ENCODE results near the gene CLIP1. TPM values are rescaled to one million over a fixed set of nuclear protein-coding genes. Genes with fewer than 3 reads are reported as not detected.

Gene CLIP1
- total RNA-seq, 1 experiment from 2014 or later: 42.9 TPM

DNA sequence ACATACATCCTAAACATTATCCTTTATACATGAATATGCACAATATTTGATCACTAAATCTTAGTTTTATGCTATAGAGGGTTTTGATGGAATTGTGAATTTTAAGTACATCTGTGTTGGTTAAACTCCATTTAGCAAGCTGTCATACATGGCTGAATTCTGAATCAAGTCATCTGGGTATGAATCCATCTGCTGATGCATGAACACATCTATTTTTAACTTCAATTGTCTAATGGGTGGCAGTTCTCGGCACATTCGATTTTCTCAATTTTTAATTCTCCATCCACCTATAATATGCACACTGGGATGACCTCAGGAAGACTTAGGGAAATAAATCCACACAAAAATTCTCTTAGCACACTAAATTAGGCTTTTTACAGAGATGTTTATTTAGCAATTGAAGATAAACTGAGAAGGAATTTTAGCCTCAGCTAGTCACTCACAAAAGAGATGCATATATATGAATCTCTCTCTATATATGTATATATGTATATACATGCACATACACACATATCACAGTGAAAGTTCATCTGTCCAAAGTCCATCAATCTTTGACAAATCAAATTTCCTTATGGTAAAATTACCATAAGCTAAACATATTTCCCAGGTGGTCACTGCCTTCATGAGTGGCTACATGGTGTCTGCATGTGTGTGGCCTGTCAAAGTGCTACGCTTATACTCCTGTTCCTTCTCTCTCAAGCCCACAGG, 111.7 kb downstream of the CLIP1 start:
- DNase-seq (ENCODE audit: low read depth, low spot score): no peak
- TF ChIP-seq EZH2phosphoT487 (IDR thresholded peaks at IDR 0.05; ENCODE audit: borderline replicate concordance) (no peak), ZNF274 (IDR thresholded peaks at IDR 0.05; ENCODE audit: low read depth, low read length) (no peak), POLR2AphosphoS5 (IDR thresholded peaks at IDR 0.05; ENCODE audit: low read depth, low read length) (no peak), EGR1 (IDR thresholded peaks at IDR 0.05; ENCODE audit: low read depth) (no peak), ELF1 (IDR thresholded peaks at IDR 0.05; ENCODE audit: borderline replicate concordance, low read depth) (no peak)
- TF ChIP-seq, protein P1, sequence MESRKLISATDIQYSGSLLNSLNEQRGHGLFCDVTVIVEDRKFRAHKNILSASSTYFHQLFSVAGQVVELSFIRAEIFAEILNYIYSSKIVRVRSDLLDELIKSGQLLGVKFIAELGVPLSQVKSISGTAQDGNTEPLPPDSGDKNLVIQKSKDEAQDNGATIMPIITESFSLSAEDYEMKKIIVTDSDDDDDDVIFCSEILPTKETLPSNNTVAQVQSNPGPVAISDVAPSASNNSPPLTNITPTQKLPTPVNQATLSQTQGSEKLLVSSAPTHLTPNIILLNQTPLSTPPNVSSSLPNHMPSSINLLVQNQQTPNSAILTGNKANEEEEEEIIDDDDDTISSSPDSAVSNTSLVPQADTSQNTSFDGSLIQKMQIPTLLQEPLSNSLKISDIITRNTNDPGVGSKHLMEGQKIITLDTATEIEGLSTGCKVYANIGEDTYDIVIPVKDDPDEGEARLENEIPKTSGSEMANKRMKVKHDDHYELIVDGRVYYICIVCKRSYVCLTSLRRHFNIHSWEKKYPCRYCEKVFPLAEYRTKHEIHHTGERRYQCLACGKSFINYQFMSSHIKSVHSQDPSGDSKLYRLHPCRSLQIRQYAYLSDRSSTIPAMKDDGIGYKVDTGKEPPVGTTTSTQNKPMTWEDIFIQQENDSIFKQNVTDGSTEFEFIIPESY (IDR thresholded peaks at IDR 0.05; ENCODE audit: extremely low read depth, insufficient replicate concordance, low read length): no peak
- TF ChIP-seq, protein P2, sequence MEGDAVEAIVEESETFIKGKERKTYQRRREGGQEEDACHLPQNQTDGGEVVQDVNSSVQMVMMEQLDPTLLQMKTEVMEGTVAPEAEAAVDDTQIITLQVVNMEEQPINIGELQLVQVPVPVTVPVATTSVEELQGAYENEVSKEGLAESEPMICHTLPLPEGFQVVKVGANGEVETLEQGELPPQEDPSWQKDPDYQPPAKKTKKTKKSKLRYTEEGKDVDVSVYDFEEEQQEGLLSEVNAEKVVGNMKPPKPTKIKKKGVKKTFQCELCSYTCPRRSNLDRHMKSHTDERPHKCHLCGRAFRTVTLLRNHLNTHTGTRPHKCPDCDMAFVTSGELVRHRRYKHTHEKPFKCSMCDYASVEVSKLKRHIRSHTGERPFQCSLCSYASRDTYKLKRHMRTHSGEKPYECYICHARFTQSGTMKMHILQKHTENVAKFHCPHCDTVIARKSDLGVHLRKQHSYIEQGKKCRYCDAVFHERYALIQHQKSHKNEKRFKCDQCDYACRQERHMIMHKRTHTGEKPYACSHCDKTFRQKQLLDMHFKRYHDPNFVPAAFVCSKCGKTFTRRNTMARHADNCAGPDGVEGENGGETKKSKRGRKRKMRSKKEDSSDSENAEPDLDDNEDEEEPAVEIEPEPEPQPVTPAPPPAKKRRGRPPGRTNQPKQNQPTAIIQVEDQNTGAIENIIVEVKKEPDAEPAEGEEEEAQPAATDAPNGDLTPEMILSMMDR (IDR thresholded peaks at IDR 0.05 in 2 of 3, conservative IDR thresholded peaks at IDR 0.05 in 1 of 3; ENCODE audit: borderline replicate concordance in 1 of 3, insufficient read depth in 1 of 3, low read depth in 2 of 3, low read length in 2 of 3): no peak
- TF ChIP-seq, protein P3, sequence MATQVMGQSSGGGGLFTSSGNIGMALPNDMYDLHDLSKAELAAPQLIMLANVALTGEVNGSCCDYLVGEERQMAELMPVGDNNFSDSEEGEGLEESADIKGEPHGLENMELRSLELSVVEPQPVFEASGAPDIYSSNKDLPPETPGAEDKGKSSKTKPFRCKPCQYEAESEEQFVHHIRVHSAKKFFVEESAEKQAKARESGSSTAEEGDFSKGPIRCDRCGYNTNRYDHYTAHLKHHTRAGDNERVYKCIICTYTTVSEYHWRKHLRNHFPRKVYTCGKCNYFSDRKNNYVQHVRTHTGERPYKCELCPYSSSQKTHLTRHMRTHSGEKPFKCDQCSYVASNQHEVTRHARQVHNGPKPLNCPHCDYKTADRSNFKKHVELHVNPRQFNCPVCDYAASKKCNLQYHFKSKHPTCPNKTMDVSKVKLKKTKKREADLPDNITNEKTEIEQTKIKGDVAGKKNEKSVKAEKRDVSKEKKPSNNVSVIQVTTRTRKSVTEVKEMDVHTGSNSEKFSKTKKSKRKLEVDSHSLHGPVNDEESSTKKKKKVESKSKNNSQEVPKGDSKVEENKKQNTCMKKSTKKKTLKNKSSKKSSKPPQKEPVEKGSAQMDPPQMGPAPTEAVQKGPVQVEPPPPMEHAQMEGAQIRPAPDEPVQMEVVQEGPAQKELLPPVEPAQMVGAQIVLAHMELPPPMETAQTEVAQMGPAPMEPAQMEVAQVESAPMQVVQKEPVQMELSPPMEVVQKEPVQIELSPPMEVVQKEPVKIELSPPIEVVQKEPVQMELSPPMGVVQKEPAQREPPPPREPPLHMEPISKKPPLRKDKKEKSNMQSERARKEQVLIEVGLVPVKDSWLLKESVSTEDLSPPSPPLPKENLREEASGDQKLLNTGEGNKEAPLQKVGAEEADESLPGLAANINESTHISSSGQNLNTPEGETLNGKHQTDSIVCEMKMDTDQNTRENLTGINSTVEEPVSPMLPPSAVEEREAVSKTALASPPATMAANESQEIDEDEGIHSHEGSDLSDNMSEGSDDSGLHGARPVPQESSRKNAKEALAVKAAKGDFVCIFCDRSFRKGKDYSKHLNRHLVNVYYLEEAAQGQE (IDR thresholded peaks at IDR 0.05; ENCODE audit: low read depth): no peak
- Histone ChIP-seq H2AFZ (ENCODE audit: low read depth, low read length, poor library complexity, severe bottlenecking) (no peak overlapping the region), H3K79me2 (ENCODE audit: insufficient read depth, low read length) (no peaks in the 10 kb centered on the region), H3K9me2 (ENCODE audit: insufficient read depth) (no peaks in the 10 kb centered on the region), H3K27me3 (ENCODE audit: insufficient read depth, low read length) (no peaks in the 10 kb centered on the region), H3K4me2 (ENCODE audit: low read length) (no peak overlapping the region), H4K20me1 (ENCODE audit: insufficient read depth) (no peaks in the 10 kb centered on the region), H3K9me3 (ENCODE audit: control insufficient read depth in 1 of 2, insufficient read depth in 1 of 2, low read depth in 1 of 2, low read length in 2 of 2) (no peaks in the 10 kb centered on the region), H3K4me3 (replicated peaks in 1 of 2; ENCODE audit: low read depth in 1 of 2, low read length in 2 of 2) (no peak overlapping the region), H3K36me3 (ENCODE audit: control insufficient read depth in 1 of 2, insufficient read depth in 2 of 2, low read length in 2 of 2) (peaks cover 3 to 7% of the 10 kb centered on the region in 2 experiments; a peak in 1 of 4 replicates), H3K27ac (ENCODE audit: low read depth, low read length) (no peak overlapping the region), H3K9ac (ENCODE audit: low read length) (no peak overlapping the region), H3K4me1 (ENCODE audit: control insufficient read depth in 1 of 2, insufficient read depth in 2 of 2, low read length in 2 of 2) (no peaks in the 10 kb centered on the region)
- ChIA-PET RAD21 (ENCODE audit: low non-redundant PET in 1 of 2, low total read pairs in 2 of 2, uncharacterized antibody in 2 of 2, unreplicated experiment in 2 of 2) (no interaction called here), POLR2A (no interaction called here), CTCF (no interaction called here)
- no peak for ATAC-seq
- intact Hi-C loops (cut with micrococcal nuclease): no loop called here
- BruUV-seq (replicated peaks): no TSS peak

All from HCT116 (cell line).